K562 (cell line): ENCODE data around the gene TMPRSS6.

ENCODE experiments used
- BCL6 ChIP-seq: fragments of 250-450 bp; sonication (Bioruptor Pico); IDR thresholded peaks from 2 replicates; pipeline ENCODE4 v1.4.0; 2020
- CTCF ChIP-seq, 3 experiments: IDR thresholded peaks in 2 of 3; conservative IDR thresholded peaks in 1 of 3; 2 replicates each; pipeline ENCODE4 v1.5.1; 2011 to 2012; ENCODE audit warnings: low read length in 3 of 3, mild to moderate bottlenecking in 3 of 3, control low read depth in 2 of 3, improper control_type of control experiment in 1 of 3, inconsistent platforms in 1 of 3, low read depth in 1 of 3, mixed read lengths in 1 of 3, moderate library complexity in 1 of 3; ENCODE audit not compliant: insufficient read depth in 2 of 3
- ZNF586 ChIP-seq: fragments of 450-650 bp; formaldehyde crosslinking; conservative IDR thresholded peaks from 2 replicates; pipeline ENCODE4 v1.4.0; 2020; ENCODE audit warnings: mild to moderate bottlenecking, moderate library complexity

GRCh38 chr22:37128555-37129281 lies 19.2 kb upstream of the TMPRSS6 start:
- TF ChIP-seq CTCF (IDR thresholded peaks at IDR 0.05 in 2 of 3, conservative IDR thresholded peaks at IDR 0.05 in 1 of 3; ENCODE audit: insufficient read depth in 2 of 3, low read depth in 1 of 3, low read length in 3 of 3): no peak
- no peak for TF ChIP-seq ZNF586 (CRISPR knock-in tag)
- TF ChIP-seq BCL6 (CRISPR knock-in tag): no peak
